GM19238 (cell line): ENCODE results near the gene NEK5.

ENCODE experiments used
- DNase-seq: peaks from one replicate; pipeline ENCODE4 v3.0.0; 2011; ENCODE audit warnings: low spot score; ENCODE audit not compliant: insufficient read length

NEK5 gene

GRCh38 chr13:52011632-52012511, 117.0 kb downstream of the NEK5 start, which contains the start of gene ALG11:
TSS of gene ALG11 (plus strand) at chr13:52012398. CDS start at chr13:52012419, 21 bp downstream.
- DNase-seq: peak; percentile 95

GRCh38 chr13:52010890-52011631, 117.8 kb downstream of the NEK5 start, which contains the start of gene ATP7B:
TSS of gene ATP7B (minus strand) at chr13:52011450. CDS start at chr13:52011337, 113 bp downstream.
- peak; percentile 23 for DNase-seq

- no peak for DNase-seq
These were observed 118.9 kb downstream of the NEK5 start for GRCh38 chr13:52009946-52010345.

- no peak for DNase-seq
These were observed 122.2 kb downstream of the NEK5 start for GRCh38 chr13:52006523-52007245.

GRCh38 chr13:52005841-52006522, 122.9 kb downstream of the NEK5 start:
- no peak for DNase-seq

GRCh38 chr13:52004511-52005170, 124.2 kb downstream of the NEK5 start:
- no peak for DNase-seq

- no peak for DNase-seq
These were observed 125.3 kb downstream of the NEK5 start for GRCh38 chr13:52003541-52003940.

- DNase-seq: no peak
These were observed 126.5 kb downstream of the NEK5 start for GRCh38 chr13:52002361-52002760.

- DNase-seq: peak; percentile 30
These were observed 127.6 kb downstream of the NEK5 start for GRCh38 chr13:52001120-52001731.

GRCh38 chr13:51999921-52000320, 129.0 kb downstream of the NEK5 start:
- no peak for DNase-seq

GRCh38 chr13:51999510-51999911, 129.4 kb downstream of the NEK5 start:
- DNase-seq: no peak

- no peak for DNase-seq
These were observed 130.0 kb downstream of the NEK5 start for GRCh38 chr13:51998723-51999509.

- DNase-seq: no peak
These were observed 131.1 kb downstream of the NEK5 start for GRCh38 chr13:51997641-51998330.

- no peak for DNase-seq
These were observed 131.7 kb downstream of the NEK5 start for GRCh38 chr13:51997186-51997585.

- no peak for DNase-seq
These were observed 132.2 kb downstream of the NEK5 start for GRCh38 chr13:51996641-51997040.

- no peak for DNase-seq
These were observed 133.0 kb downstream of the NEK5 start for GRCh38 chr13:51995677-51996551.

- DNase-seq: no peak
These were observed 135.2 kb downstream of the NEK5 start for GRCh38 chr13:51993713-51994112.
